HG02885 (cell line): Measurements from ENCODE around the gene KCNQ5.
"Not testable (repeated sequence)": the region's sequence is repeated elsewhere in the genome, so short reads cannot be mapped to it uniquely, and the experiment has no call there.

Experiments used
- ATAC-seq: cut with Tn5 transposase; IDR thresholded peaks from one replicate; pipeline ENCODE4 v1.9.1; 2021; ENCODE audit warnings: mild to moderate bottlenecking; ENCODE audit not compliant: unreplicated experiment, poor library complexity

Gene KCNQ5

GRCh38 chr6:73203098-73203497 lies 581.2 kb downstream of the KCNQ5 start:
- no peak for ATAC-seq

GRCh38 chr6:73204252-73204651 lies 582.4 kb downstream of the KCNQ5 start:
- ATAC-seq = no peak

GRCh38 chr6:73207221-73207837 lies 585.5 kb downstream of the KCNQ5 start:
- ATAC-seq = no peak

GRCh38 chr6:73209117-73209516 lies 587.3 kb downstream of the KCNQ5 start:
- no peak for ATAC-seq

GRCh38 chr6:73216859-73217258 lies 595.0 kb downstream of the KCNQ5 start:
- no peak for ATAC-seq

GRCh38 chr6:73225396-73225795 lies 603.5 kb downstream of the KCNQ5 start, which contains the start of gene KHDC1L:
KHDC1L (minus strand) TSS chr6:73225496; CDS start chr6:73225408, 88 bp downstream.
- ATAC-seq = no peak

GRCh38 chr6:73227606-73228255 lies 605.9 kb downstream of the KCNQ5 start:
- ATAC-seq = no peak

- no peak for ATAC-seq
These were observed 610.1 kb downstream of the KCNQ5 start for GRCh38 chr6:73231986-73232391.

GRCh38 chr6:73233048-73233447 lies 611.2 kb downstream of the KCNQ5 start:
- no peak for ATAC-seq

- not testable (repeated sequence) for ATAC-seq
These were observed 612.1 kb downstream of the KCNQ5 start for GRCh38 chr6:73233971-73234370.

GRCh38 chr6:73234733-73235132 lies 612.9 kb downstream of the KCNQ5 start:
- no peak for ATAC-seq

- no peak for ATAC-seq
These were observed 614.4 kb downstream of the KCNQ5 start for GRCh38 chr6:73236144-73236750.

- no peak for ATAC-seq
These were observed 618.9 kb downstream of the KCNQ5 start for GRCh38 chr6:73240730-73241129.

- ATAC-seq = no peak
These were observed 620.1 kb downstream of the KCNQ5 start for GRCh38 chr6:73242001-73242400.
